Myocyte (in vitro differentiated cells): ENCODE measurements around the gene SHANK1. TPM values are rescaled to one million over a fixed set of nuclear protein-coding genes. Genes with fewer than 3 reads are reported as not detected.

Experiments used
- DNase-seq: peaks from one replicate; pipeline ENCODE4 v3.0.0-alpha.2; 2012; ENCODE audit warnings: low read depth
- total RNA-seq: library from RNA; depleted of rRNA; stranded (reverse); fragments of >200 nt; gene quantifications from 2 replicates; pipeline ENCODE4 v1.2.3, GENCODE V29; 2014

Gene SHANK1
- total RNA-seq, 1 donor from 2014 or later = 32.3 TPM

GRCh38 chr19:50662651-50663481, 56.7 kb downstream of the SHANK1 start:
- no peak for DNase-seq

DNA sequence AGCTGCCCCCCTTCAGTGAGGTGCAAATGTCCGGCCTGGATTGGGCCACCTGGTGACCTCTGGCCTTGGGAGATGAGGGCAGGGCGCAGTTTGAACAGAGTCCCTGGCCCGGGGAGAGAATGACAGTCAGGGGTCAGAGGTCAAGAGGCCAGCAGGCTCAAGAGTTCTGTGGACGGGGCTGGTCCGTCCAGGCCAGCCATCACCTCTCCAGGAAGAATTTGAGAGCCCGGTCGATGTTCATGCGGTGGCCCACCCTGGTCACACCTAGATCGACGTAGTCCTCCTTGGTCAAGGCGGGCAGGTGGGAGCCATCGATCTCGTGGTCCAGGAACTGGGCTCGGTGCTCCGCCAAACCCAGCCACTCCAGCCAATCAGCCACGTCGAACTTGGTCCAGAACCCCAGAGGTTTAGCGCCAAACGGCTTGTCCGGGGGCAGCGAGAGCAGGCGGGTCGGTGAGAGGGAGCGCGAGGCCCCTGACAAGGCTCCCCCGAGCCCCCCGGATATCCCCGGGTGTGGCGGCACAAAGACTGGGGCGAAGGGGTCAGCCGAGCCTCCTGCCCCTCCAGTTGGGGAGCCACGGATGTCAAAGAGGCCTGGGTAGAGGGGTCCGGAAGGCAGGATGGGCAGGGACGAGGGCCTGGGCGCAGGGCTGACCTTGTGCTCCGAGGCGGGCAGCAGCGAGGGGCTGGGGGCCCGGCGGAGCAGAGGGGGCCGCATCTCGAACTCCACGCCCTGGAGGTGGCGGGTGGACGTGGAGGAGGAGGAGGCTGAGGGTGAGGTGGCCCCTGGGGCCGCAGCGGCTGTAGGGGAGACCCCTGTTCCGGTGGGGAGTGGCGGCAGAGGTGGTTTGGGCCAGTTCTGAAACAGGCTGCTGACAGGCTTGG, 57.6 kb downstream of the SHANK1 start:
- no peak for DNase-seq

DNA sequence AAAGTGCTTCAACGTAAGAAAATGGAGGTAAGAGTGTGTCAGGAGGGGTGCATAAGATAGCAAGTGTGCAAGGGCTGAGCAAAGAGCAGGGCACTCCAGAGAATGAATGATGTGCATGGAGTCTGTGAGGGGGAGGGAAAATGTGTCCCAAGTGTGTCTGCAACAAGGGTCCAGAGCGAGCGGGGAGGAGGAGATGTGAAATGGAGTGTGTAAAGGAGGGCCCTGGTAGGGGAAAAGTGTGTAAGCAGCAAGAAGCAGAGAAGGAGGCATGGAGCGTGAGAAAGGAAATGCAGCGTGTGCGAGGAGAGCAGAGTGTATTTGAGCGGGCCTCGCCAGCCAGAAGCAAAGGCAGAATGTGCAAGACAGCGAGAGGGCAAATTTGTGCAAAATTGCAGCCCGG, 58.6 kb downstream of the SHANK1 start:
- no peak for DNase-seq

- no peak for DNase-seq
Observed at GRCh38 chr19:50660088-50660366, 59.6 kb downstream of the SHANK1 start.

GRCh38 chr19:50659318-50660087, 60.1 kb downstream of the SHANK1 start:
- no peak for DNase-seq

DNA sequence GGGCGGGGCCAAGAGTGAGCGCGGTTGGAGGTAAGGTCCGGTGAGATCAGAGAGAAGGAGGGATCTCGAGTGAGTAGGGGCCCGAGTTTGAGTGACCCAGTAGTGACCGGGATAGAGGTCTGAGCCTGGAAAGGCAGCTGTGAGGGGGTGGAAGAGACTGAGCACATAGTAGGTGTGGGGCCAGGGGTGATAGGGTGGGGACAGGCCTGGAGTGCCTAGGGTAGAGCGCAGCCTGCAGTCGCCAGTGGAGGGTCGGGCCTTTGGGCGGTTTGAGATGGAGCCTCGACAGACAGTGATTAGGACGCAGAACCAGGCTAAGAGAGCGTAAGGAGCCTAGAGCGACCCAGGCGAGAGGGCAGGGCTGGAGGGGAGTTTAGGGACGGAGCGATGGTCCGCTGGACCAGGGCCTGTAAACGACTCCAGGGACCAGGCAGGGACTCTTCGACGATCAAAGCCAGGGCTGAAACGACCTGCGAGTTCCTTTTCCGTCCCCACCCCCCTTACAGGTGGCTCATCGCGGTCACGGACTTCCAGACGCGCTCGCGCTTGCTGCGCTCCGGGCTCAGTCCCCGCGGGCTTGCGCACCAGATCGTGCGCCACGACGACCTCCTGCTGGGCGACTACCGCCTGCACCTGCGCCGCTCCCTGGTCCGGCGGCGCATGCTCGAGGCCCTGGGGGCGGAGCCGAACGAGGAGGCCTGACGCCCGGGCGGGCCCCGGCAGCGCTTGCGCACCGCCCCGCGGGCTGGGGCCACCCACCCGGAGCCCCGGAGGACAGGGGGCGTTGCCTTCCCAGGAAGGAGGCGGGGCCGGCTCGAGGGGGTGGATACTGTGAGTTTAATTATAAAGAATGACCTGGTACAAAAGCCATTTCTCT, 60.9 kb downstream of the SHANK1 start:
- DNase-seq = no peak

DNA sequence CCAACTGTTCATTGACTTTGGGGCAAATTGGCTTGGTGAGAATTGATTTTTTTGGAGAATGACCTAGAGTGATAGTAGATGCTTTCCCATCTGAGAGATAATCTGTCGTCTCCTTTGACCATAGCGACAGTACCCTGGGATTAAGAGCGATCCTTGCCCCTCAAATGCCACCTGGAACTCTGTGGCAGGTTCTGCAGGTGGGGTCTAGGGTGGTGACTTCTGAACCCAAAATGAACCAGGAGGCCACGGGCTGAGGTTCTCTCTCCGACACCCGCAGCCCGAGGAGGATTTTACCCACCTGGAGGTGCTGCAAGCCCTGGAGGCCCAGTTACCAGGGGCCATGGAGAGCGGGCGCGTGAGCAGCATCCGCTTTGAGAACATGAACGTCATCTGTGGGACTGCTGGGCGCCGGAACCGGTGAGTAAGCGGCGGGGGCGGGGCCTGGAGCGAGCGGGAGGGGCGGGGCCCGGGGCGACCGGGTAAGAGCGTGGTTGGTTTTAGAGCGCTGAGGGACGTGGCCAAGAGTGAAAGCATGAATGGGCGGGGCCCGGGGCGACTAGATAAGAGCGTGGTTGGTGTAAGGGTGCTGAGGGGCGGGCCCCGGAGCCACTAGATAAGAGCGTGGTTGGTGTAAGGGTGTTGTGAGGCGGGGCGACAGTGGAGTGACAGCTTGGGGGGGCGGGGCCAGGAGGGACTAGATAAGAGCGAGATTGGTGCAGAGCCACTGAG, 61.7 kb downstream of the SHANK1 start:
- DNase-seq = peak; percentile 53

GRCh38 chr19:50657222-50657669, 62.4 kb downstream of the SHANK1 start:
- no peak for DNase-seq

GRCh38 chr19:50654882-50655281, 64.7 kb downstream of the SHANK1 start:
- no peak for DNase-seq

- DNase-seq = no peak
Observed at GRCh38 chr19:50652722-50653121, 66.9 kb downstream of the SHANK1 start.

DNA sequence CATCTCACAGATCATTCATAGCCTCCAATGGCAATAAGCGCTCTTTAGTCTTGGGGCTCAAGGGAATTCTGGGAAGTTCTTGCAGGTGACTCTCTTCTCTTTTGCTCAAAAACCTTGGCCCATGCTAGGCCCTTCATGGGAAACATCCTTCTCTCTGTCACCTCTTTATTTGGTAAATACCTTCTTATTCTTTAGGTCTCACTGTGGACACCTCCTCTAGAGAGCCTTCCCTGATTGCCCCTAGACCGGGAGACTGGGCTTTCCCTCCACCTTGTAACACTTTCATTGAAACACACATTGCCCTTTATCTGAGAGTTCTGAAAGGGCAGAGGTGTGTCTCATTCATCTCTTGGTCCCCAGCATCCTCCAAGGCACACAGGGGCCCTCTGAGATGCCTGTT, 68.4 kb downstream of the SHANK1 start:
- DNase-seq = no peak

DNA sequence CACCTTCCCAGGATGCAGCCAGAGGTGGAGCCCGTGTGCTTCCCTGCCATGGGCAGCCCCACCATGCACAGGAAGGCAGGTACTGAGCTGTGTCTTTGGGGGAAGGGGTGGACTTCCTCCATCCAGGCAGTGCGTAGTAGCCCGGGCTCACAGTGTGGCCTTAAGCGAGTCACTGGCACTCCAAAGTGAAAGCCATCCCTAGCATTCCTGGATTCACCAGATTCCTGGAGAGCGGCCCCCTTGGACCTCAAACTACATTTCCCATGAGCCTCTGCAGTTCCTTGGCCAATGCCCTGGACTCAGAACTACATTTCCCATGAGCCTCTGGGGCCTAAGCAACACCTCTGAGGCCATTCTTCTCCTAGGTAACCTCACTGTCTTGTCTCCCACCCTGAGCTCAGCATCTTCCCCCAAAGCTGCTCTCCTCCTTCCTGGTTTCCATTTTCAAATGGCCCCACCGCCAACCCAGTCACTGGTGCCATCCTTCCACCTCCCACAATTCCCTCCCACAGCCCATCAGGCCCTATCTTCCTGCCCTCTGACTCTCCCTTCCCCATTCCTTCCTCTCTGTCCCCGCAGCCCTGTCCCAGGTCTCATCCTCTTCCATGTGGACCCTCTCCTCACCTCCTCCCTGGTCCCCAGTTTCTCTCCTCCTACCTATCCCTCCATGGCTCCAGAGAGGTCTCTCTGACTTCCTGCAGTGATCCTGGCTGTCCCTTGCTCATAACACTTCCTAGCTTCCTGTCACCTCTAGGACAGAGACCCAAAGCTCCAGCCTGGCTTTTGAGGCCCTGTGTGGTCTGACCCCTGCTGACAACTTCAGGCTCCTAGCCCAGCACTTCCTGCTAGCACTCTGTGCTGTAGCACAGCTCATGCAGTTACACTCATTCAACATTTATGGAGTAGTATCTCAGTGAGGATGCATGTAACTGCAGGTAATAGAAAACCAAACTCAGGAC, 69.9 kb downstream of the SHANK1 start, which contains the start of gene C19orf81:
Gene C19orf81, plus strand, starts transcription at position 13 of the 959 bp plus-strand sequence. Its CDS starts 0 bp downstream, at position 13.
- DNase-seq = no peak

DNA sequence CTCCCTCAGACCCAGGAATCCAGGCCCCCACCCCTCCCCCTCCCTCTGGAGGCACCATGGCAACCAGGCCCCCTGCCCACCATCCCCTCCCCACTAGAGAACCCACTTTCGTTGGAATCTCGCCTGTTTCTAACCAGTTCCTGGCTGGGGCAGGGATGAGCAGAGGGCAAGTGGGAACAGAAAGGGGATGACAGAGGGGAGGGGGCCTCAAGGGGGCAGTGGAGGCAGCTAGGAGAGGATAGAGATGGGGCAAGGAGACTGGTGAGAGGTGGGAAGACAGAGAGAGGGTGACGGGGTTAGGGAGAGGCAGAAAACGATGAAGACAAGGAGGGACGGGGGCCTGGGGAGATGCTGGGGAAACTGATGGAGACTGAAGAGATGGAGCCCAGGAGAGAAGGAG, 70.9 kb downstream of the SHANK1 start:
- DNase-seq = no peak

- DNase-seq = no peak
Observed at GRCh38 chr19:50647879-50648615, 71.6 kb downstream of the SHANK1 start.

- DNase-seq = peak; percentile 57
Observed at GRCh38 chr19:50646074-50646807, 73.4 kb downstream of the SHANK1 start.

- DNase-seq = no peak
Observed at GRCh38 chr19:50645107-50645506, 74.5 kb downstream of the SHANK1 start.

- DNase-seq = no peak
Observed at GRCh38 chr19:50644315-50644915, 75.2 kb downstream of the SHANK1 start.
